GM21786 (cell line): ENCODE measurements around the gene TSHZ2.

ENCODE experiments used
- ATAC-seq: cut with Tn5 transposase; IDR thresholded peaks from one replicate; pipeline ENCODE4 v1.9.1; 2021; ENCODE audit not compliant: unreplicated experiment

The TSHZ2 gene

GRCh38 chr20:53224851-53225250 lies 252.7 kb downstream of the TSHZ2 start:
- no peak for ATAC-seq

GRCh38 chr20:53226826-53227225 lies 254.7 kb downstream of the TSHZ2 start:
- no peak for ATAC-seq

- ATAC-seq: no peak
Measured at GRCh38 chr20:53227523-53227922, 255.4 kb downstream of the TSHZ2 start.

DNA sequence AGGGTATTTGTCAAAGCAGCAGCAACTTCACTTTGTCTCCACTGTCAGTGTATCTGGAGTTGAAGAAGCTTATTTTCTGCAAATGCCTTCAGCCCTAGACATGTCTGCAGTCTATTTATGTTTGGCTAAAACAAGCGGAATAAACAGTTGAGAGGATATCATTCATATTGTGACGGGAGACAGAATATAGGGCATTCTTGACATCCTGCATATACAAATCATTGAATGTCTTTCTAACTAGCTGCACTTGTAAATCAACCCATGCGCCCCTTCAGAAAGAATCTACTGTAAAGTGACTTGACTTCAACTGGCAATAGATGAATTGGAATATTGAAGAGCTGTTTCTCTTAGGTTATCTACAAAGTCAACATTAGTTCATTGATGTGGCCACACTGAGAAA lies 258.9 kb downstream of the TSHZ2 start:
- no peak for ATAC-seq

DNA sequence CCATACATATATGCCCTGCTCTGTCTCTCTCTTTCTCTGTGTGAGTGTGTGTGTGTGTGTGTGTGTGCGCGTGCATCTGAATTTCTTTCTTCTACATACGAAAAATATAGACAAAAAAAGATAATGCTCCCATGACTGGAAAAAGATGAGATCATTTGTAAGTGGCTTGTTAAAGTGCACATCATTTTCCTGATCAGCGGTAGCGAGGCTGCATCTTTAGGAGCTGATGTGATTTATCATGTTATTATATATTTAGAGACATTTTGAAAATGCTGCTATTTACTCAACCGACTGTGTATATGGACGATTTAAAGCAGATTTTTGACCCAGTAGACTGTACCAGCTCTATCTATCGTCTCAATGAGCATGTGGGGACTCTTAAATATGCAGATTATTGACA lies 265.3 kb downstream of the TSHZ2 start:
- no peak for ATAC-seq

DNA sequence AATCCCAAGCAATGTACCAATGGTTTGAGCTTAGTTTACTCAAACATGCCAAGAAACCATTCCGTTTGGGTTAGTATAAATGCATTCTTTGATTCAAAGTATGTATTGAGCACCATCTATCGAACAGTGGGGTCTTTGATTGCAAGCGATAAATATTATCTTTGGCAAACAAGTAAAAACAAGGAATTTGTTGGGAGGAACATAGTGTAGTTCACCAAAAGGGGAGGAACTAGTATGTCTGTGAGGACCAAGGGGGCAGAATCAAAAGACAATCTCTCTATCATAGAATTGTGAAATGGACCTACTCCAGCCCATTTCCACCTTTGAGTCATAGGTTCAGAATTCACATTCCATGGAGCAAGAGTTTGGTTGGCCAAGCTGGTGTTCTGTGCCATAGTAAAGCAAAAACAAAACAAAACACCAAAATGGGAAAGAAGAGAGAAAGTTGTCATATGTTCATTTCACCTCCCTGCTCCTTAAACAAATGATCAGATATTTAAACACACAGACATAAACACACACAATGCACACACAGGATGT lies 266.0 kb downstream of the TSHZ2 start:
- ATAC-seq: no peak

DNA sequence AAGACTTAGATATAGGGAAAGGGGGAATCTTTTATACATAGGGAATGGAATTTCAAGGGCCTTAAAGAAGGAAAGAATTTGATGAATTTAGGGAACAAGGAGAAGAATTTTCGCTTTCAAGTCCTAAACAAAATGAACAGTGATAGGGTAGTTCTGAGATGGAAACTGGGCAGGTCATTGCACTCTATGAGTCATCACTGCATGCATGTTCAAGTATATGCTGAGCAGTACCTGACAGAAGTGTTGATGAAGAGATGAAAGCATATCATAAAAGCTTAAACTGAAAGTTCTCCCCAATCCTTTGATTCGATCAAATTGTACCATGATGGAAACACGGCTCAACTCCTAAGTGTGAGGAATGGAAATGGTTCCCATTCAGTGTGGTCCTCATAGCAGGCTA lies 271.0 kb downstream of the TSHZ2 start:
- ATAC-seq: no peak

DNA sequence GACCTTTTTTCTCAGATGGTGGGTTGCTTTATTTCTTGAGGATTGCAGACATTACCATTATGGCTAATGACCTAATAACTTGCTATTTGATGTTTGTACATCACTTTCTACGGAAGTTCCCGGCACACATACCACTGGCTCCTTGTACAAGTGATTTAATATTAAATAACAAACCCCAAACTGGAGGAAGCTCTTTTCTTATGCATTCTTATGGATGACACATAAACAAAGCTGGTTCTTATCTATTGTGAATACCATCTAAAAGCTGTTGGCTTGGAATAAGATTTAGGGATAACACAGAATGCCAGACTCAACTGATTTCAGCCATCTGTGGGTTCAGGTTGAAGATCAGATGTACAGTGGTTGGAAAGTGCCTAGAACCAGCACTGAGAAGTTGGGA lies 272.6 kb downstream of the TSHZ2 start:
- no peak for ATAC-seq

- no peak for ATAC-seq
Measured at GRCh38 chr20:53245574-53245973, 273.4 kb downstream of the TSHZ2 start.

GRCh38 chr20:53247468-53248103 lies 275.4 kb downstream of the TSHZ2 start:
- no peak for ATAC-seq

DNA sequence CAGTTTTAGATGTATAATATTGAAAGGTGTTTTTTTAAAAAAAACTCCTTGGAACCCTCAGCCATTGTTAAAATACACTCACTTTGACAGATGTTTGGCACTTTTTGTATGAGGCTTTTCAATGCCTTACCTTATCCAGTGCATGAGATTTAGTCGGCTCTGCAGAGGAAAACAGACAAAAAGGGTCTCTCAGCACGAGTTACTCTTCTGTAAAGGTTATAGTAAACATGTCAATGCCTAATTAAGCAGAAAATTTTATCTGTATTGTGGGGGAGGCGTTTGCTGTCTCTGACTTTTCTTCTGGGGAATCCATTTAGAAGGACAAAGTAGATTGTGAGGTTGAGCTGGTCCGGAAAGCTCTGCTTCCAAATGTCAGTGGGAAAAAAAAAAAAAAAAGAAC lies 278.3 kb downstream of the TSHZ2 start:
- no peak for ATAC-seq

DNA sequence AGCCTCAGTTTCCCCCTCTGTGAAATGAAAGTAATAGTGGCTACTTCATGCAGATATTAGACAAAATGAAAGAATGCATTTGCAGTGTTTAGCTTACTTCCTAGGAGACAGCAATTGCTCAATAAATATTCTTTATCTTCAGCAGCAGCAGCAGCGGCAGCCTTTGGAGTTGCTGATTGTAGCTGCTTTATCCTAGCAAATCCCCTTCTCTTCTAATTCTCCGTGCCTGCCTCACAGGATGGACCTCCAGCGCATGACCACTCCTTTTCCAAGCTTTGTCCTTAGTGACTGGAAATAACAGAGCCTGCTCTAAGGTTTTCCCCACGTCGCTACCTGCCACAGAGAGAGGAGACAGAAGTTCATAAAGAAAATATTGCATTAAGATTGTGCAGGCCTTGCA lies 279.8 kb downstream of the TSHZ2 start:
- ATAC-seq: no peak

DNA sequence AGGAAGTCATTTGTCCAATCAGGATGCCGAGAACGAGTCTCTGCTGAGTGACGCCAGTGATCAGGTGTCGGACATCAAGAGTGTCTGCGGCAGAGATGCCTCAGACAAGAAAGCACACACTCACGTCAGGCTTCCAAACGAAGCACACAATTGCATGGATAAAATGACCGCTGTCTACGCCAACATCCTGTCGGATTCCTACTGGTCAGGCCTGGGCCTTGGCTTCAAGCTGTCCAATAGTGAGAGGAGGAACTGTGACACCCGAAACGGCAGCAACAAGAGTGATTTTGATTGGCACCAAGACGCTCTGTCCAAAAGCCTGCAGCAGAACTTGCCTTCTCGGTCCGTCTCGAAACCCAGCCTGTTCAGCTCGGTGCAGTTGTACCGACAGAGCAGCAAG lies 281.5 kb downstream of the TSHZ2 start:
- ATAC-seq: no peak

- no peak for ATAC-seq
Measured at GRCh38 chr20:53255102-53255710, 283.0 kb downstream of the TSHZ2 start.

- no peak for ATAC-seq
Measured at GRCh38 chr20:53258741-53259140, 286.6 kb downstream of the TSHZ2 start.

DNA sequence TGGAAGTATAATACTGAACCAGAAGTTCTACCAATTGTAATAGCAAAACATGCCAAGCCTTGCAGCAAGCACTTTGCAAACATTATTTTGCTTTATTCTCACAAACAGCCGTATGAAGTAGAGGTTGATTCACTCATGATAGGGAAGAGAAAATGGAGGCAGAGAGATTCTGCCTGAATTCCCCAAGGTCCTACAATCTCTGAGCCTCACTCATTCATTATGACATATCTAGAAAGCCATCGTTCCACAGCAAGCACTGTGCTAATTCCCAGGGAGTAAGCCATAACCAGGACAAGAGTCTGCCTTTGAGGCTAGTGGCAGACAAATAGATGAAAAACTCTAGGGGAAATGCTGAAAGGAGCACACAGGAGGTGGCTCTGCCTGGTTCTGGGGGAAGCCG lies 288.0 kb downstream of the TSHZ2 start:
- no peak for ATAC-seq

DNA sequence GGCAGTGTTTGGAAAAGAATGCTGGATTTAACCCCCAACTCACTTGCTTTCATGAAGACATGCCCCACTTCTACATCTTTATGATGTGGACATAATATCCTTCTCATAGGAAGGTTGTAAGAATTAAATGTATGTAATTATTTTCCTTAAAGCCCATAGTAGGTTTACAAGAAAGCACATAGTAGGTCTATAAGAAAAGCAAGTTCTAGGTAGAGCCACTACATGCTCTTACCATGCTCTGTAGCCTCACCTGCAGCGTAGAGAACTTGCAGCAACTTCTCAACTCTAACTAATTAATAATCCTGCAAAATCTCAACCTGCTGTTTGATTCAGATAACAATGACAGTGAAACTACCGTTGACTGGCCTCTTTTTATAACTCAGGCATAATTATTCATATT lies 288.4 kb downstream of the TSHZ2 start:
- no peak for ATAC-seq

GRCh38 chr20:53262365-53262764 lies 290.2 kb downstream of the TSHZ2 start:
- no peak for ATAC-seq

DNA sequence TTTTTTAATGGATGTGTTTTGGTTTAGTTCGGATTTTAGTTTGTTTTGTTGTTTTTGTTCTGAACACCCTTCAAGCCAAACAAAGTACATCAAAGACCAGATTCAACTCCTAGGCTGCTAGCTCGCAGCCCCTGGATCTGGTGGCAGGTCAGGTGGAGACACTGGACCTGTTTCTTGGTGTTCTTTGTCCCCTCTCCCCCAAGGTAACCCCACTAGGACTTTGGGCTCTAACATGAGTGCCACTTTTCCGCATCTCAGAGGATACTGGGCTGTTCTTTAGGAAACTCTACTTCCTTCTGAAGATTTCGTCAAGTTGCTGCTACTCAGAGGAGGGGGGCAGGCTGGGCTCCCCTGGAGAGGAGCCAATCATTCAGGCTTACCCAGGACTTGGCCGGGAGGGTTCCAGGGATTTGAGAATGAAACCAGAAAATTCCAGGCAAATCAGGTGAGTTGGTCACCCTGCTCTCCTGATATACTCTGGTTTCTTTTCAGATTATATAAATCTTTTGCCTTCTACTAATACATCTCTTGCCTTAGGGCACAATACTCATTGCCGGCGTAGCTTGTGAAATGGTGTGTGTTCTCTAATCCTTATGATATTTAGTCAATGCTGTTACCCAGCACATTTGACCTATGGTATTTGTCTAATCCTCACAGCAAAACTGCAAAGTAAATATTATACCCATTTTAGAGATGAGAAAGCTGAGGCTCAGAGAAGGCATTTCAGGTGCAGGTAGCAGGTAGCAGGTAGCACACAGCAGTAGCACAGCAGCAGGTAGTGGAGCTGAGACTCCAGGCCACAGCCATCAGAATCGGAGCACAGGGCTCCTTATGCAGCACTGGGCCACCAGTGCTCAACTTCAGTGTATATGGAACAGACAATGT lies 291.6 kb downstream of the TSHZ2 start:
- ATAC-seq: no peak

DNA sequence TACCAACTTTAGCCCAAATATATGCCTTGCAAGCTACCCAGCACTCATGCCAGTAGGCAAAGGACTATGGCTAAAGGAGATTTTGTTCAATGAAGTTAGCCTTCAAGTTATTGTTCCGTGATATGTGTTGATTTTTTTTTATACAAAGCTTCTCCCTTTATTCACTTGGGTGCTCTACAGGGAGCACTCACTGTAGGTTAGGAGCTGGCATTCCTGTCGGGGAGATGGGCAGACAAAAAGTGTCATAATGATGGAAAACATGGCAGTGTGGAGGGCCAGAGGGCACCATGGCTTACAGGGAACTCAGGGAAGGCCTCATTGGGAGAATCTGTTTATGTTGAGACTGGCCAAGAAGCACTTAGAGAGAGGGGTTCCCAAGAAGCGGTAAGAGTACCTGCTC lies 292.4 kb downstream of the TSHZ2 start:
- ATAC-seq: no peak

- ATAC-seq: no peak
Measured at GRCh38 chr20:53265304-53265875, 293.2 kb downstream of the TSHZ2 start.

- ATAC-seq: no peak
Measured at GRCh38 chr20:53269380-53269779, 297.2 kb downstream of the TSHZ2 start.
